T-helper 2 cell (primary cell): Measurements from ENCODE around the gene JAM2.
"Not testable (repeated sequence)": the region's sequence is repeated elsewhere in the genome, so short reads cannot be mapped to it uniquely, and the experiment has no call there.

ENCODE experiments used
- DNase-seq, 5 experiments: peaks; one replicate each; pipeline versions ENCODE4 v3.0.0 to v3.0.0-alpha.2; 2012 to 2022
- total RNA-seq, 2 donors: gene quantifications; one replicate each; lab custom pipeline; 2026; lab: John Stamatoyannopoulos, UW

Gene JAM2
- total RNA-seq: 0.07 to 0.31 reads per million in 2 donors

DNA sequence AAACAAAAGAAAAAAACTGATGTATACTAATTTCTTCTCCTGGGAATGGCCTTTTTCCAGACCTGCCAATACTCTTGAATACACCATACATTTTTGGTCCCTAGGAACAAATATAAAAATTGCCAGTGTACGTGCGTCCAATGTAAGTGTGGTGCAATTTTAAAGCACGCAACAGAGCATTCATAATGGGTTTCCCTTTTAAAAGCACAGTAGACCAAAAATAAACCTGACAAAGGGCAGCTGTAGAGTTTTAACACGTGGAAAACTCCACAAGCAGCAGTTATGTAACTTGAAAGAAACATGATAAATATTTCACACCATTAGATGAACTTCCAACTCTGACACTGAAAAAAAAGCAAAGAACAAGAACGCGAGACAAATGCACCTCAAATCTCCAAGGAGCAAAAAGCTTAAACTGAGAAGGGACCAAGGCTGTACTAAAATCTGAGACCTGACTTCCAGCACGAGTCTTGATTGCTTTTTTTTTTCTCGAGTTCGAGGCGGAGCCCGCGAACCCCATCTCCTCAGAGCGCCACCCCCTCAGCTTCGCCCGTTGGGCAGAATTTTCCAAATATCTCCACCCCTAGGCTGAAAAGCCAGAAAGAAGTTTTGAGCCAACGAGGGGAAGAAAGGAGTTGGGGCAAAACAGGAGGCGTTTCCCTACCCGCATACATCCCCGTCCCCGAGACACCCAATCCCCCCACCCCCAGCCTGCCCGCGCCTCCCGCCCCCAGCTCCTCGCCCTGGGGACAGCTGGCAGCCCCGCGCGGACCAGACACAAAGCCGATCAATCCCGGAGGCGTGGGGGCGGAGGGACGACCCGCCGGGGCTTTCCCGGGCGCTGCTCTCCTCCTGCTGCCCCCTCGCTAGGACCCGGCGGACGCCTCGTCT is at the start of gene JAM2:
JAM2 (plus strand) TSS at position 599 of the 891 bp plus-strand sequence. CDS start 564 bp downstream, outside the sequence.
- DNase-seq: peak; percentile 3 to 23 (median 13)

DNA sequence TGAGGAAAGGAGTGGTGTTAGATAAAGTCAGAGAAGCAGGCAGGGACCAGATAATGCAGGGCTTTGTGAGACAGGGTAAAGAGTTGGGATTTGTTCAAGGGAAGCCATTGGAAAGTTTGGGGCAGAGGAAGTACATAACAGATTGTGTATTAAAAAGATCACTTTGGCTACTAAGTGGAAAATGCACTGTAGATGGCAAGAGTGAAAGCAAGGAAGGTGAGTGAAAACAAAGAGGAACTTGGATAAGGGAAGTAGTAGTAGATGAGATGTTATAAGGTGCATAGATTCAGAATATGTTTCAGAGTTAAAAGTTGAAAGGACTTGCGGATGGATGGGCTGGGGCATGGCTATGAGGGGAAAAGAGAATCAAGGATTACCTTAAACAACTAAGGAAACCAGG is 49.2 kb upstream of the JAM2 start:
- no peak for DNase-seq

DNA sequence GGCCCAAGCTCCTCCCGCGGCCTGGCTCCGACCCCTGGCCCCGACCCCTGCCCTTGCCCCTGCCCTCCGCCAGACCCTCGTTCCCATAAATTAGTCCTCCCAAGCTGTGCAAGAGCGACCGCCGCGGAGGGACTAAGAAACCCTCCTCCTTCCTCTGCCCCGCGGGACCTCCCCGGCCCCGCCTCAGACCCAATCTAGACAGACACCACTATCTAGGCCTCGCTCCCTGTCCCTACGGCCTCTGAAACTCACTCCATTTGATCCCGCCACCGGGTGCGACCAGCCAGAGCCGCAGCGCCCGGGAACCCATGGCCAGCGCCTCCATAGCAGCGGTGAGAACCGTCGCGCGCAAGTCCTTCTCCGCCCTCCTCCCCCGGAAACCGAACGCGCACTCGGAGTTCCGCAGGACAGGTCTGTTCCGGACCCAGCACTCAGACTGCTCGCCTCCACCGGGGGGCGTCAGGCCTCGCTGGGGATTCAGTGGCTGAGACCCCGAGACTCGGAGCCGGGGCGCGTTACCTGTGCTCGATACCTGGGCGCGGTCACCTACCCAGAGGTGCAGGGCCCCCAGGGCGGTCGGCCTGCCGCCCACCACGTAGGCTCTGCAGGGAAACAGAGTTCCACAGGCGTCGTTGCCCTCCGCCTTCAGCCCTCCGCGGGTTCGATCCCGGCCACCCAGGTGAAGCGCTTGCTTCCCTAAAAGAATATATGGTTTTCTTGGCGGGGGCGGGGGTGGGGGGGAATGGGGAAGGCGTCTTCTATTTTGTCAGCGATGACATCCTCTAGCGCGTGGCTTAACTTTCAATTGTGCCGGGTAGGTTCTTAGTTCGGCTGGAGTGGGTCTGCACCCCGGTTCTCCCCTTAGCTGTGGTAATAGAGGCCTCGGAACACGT is 31.7 kb upstream of the JAM2 start, which contains the start of gene MRPL39:
MRPL39 (minus strand) TSS at position 331 of the 893 bp plus-strand sequence; CDS start at position 325, 6 bp downstream.
- peak; percentile 61 to 94 (median 74) for DNase-seq

- DNase-seq: peak; percentile 33 to 87 (median 60)
These were observed 30.9 kb upstream of the JAM2 start for GRCh38 chr21:25608044-25608737.

GRCh38 chr21:25614441-25614840 is 24.6 kb upstream of the JAM2 start:
- no peak for DNase-seq

- no peak for DNase-seq
These were observed 23.2 kb upstream of the JAM2 start for GRCh38 chr21:25615880-25616279.

GRCh38 chr21:25619198-25619597 is 19.9 kb upstream of the JAM2 start:
- DNase-seq: no peak

GRCh38 chr21:25624511-25624910 is 14.5 kb upstream of the JAM2 start:
- DNase-seq: no peak

- no peak for DNase-seq
These were observed 14.0 kb upstream of the JAM2 start for GRCh38 chr21:25625036-25625435.

- not testable (repeated sequence) for DNase-seq
These were observed 13.1 kb upstream of the JAM2 start for GRCh38 chr21:25625776-25626555.

DNA sequence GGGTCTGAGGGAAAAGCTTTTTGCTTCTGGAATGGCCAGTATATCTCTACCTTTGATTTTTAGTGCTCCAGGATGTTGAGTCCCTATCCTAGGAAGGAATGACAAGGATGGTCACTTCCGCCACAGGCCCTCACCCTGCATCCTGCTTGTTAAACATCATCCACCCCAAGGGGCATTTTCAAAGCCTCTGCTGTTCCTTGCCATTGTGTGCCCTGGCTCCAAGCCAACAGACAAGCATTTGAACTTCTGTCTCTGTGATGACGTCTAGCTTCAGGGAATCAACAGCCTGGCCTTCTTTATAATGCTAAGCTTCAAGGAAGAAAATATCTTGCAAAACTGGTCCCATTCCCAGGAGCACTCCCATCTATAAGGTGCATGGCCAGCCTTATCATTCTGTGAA is 12.3 kb upstream of the JAM2 start:
- DNase-seq: no peak

- DNase-seq: no peak
These were observed 6.8 kb upstream of the JAM2 start for GRCh38 chr21:25632296-25632695.

- DNase-seq: no peak
These were observed 3.7 kb upstream of the JAM2 start for GRCh38 chr21:25635310-25635709.

- peak in 1 of 5 experiments; percentile 39 for DNase-seq
These were observed 2.3 kb upstream of the JAM2 start for GRCh38 chr21:25636727-25637126.

- no peak for DNase-seq
These were observed 1.0 kb upstream of the JAM2 start for GRCh38 chr21:25637851-25638659.

GRCh38 chr21:25639551-25640201 is 618 bp downstream of the JAM2 start:
- DNase-seq: peak; percentile 11 to 59 (median 19)

- peak in 1 of 5 experiments; percentile 4 for DNase-seq
These were observed 1.3 kb downstream of the JAM2 start for GRCh38 chr21:25640202-25640942.

GRCh38 chr21:25640943-25641292 is 1.9 kb downstream of the JAM2 start:
- DNase-seq: no peak

DNA sequence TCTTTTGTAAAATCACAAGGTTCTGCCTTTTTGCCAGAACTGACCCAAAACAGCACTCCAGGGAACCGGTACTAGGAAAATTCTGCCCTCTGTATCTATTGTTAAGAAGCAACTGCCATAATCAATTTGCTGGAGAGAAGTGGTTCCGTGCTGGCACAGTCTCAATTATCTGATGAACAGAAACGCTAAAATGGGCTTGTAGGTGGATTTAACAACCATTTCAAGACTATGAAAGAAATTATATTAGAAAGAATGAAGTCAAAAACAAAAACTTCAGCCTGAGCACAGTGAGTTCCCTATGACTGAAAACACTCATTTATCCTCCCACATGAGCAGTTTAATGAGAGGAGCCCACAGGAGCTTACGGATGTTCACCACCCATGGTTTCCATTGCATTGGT is 4.4 kb downstream of the JAM2 start:
- DNase-seq: no peak

- no peak for DNase-seq
These were observed 7.4 kb downstream of the JAM2 start for GRCh38 chr21:25646474-25646873.
